DOHH2 (cell line): ENCODE measurements around the gene KHNYN.
A peak's percentile ranks its signal among the peaks of the same experiment; 100 is the strongest.
"Not testable (repeated sequence)": the region's sequence is repeated elsewhere in the genome, so short reads cannot be mapped to it uniquely, and the experiment has no call there.

Experiments used
- H3F3A ChIP-seq: fragments of 200-600 bp; sonication (generic), shearing (Covaris generic); 2 replicates; pipeline ENCODE4 v1.6.0; 2016; ENCODE audit warnings: antibody characterized with exemption, mild to moderate bottlenecking; ENCODE audit not compliant: control insufficient read depth, insufficient read depth
- H3K27ac ChIP-seq: fragments of 200-600 bp; sonication (generic); 2 replicates; pipeline ENCODE4 v1.5.1; 2014; ENCODE audit warnings: low read depth, mild to moderate bottlenecking, low read length, moderate library complexity
- H3K27me3 ChIP-seq: fragments of 200-600 bp; sonication (generic); 2 replicates; pipeline ENCODE4 v1.6.1; 2014; ENCODE audit warnings: mild to moderate bottlenecking, low read length, mixed read lengths; ENCODE audit not compliant: control insufficient read depth
- H3K36me3 ChIP-seq: fragments of 200-600 bp; sonication (generic); 2 replicates; pipeline ENCODE4 v1.6.1; 2014; ENCODE audit warnings: mild to moderate bottlenecking, low read length, moderate library complexity, mixed read lengths; ENCODE audit not compliant: control insufficient read depth
- H3K4me1 ChIP-seq: fragments of 200-600 bp; sonication (generic); 2 replicates; pipeline ENCODE4 v1.6.1; 2014; ENCODE audit warnings: mild to moderate bottlenecking, low read length, mixed read lengths; ENCODE audit not compliant: control insufficient read depth
- H3K4me2 ChIP-seq: fragments of 200-600 bp; sonication (generic); 2 replicates; pipeline ENCODE4 v1.6.0; 2014; ENCODE audit warnings: mild to moderate bottlenecking, low read length, moderate library complexity
- H3K4me3 ChIP-seq: fragments of 200-600 bp; sonication (generic); 2 replicates; pipeline ENCODE4 v1.5.1; 2014; ENCODE audit warnings: mild to moderate bottlenecking, low read length, mixed read lengths
- H3K79me2 ChIP-seq: fragments of 200-600 bp; sonication (generic); 2 replicates; pipeline ENCODE4 v1.6.1; 2014; ENCODE audit warnings: mild to moderate bottlenecking, low read length, mixed read lengths; ENCODE audit not compliant: control insufficient read depth
- H3K9me2 ChIP-seq: fragments of 200-600 bp; sonication (generic); replicated peaks from 2 replicates; pipeline ENCODE4 v1.6.1; 2014; ENCODE audit warnings: mild to moderate bottlenecking, low read length, mixed read lengths; ENCODE audit not compliant: control insufficient read depth
- H3K9me3 ChIP-seq: fragments of 200-600 bp; sonication (generic); 2 replicates; pipeline ENCODE4 v1.6.1; 2014; ENCODE audit warnings: antibody characterized with exemption, low read length, mixed read lengths; ENCODE audit not compliant: control insufficient read depth, insufficient read depth
- H4K20me1 ChIP-seq: fragments of 200-600 bp; sonication (generic); 2 replicates; pipeline ENCODE4 v1.6.0; 2014; ENCODE audit warnings: low read depth, mild to moderate bottlenecking, antibody characterized with exemption, low read length, moderate library complexity; ENCODE audit not compliant: control insufficient read depth, insufficient read depth
- CTCF ChIP-seq: fragments of 200-600 bp; sonication (generic); IDR thresholded peaks from one replicate; pipeline ENCODE4 v1.5.1; 2014; ENCODE audit warnings: antibody characterized with exemption, mild to moderate bottlenecking, low read depth, low read length; ENCODE audit not compliant: poor library complexity, severe bottlenecking
- EZH2phosphoT487 ChIP-seq: fragments of 200-600 bp; sonication (generic); IDR thresholded peaks from 2 replicates; pipeline ENCODE4 v1.6.1; 2017; ENCODE audit warnings: borderline replicate concordance, mild to moderate bottlenecking, antibody characterized with exemption, low read length, moderate library complexity, mixed read lengths

Gene KHNYN

GRCh38 chr14:24473211-24473610 is 43.5 kb downstream of the KHNYN start:
- no peaks in the 10 kb centered on the region for H3F3A ChIP-seq
- H3K79me2 ChIP-seq: no peaks in the 10 kb centered on the region
- H3K4me3 ChIP-seq: no peak overlapping the region
- no peak overlapping the region for H3K4me2 ChIP-seq
- H3K27ac ChIP-seq: no peak overlapping the region
- no peaks in the 10 kb centered on the region for H3K9me2 ChIP-seq
- no peaks in the 10 kb centered on the region for H3K27me3 ChIP-seq
- TF ChIP-seq CTCF (no peak), EZH2phosphoT487 (no peak)
- H3K36me3 ChIP-seq: no peaks in the 10 kb centered on the region
- H3K4me1 ChIP-seq: no peaks in the 10 kb centered on the region
- no peaks in the 10 kb centered on the region for H3K9me3 ChIP-seq
- H4K20me1 ChIP-seq: no peaks in the 10 kb centered on the region

- Histone ChIP-seq H3K36me3 (no peaks in the 10 kb centered on the region), H4K20me1 (no peaks in the 10 kb centered on the region), H3K27ac (no peak overlapping the region), H3K79me2 (no peaks in the 10 kb centered on the region), H3K9me3 (no peaks in the 10 kb centered on the region), H3K4me1 (no peaks in the 10 kb centered on the region), H3K4me3 (no peak overlapping the region), H3K4me2 (no peak overlapping the region), H3F3A (no peaks in the 10 kb centered on the region), H3K9me2 (no peaks in the 10 kb centered on the region), H3K27me3 (no peaks in the 10 kb centered on the region)
- no peak for TF ChIP-seq CTCF
- TF ChIP-seq EZH2phosphoT487: no peak
Measured at GRCh38 chr14:24475261-24475660, 45.5 kb downstream of the KHNYN start.

GRCh38 chr14:24479999-24480398 is 50.2 kb downstream of the KHNYN start:
- H3K27ac ChIP-seq, H3F3A ChIP-seq, H3K4me2 ChIP-seq: not testable (repeated sequence)

GRCh38 chr14:24481622-24482324 is 52.0 kb downstream of the KHNYN start:
- Histone ChIP-seq H3K9me2 (no peaks in the 10 kb centered on the region), H3K9me3 (no peaks in the 10 kb centered on the region), H3K79me2 (no peaks in the 10 kb centered on the region), H3K27ac (no peak overlapping the region), H3K4me2 (no peak overlapping the region), H3K27me3 (no peaks in the 10 kb centered on the region), H3K4me3 (no peak overlapping the region), H3K36me3 (no peaks in the 10 kb centered on the region), H3K4me1 (peaks cover 10% of the 10 kb centered on the region), H3F3A (no peaks in the 10 kb centered on the region), H4K20me1 (no peaks in the 10 kb centered on the region)
- TF ChIP-seq CTCF (peak; percentile 68), EZH2phosphoT487 (no peak)

More at GRCh38 chr14:24479999-24480398, 50.2 kb downstream of the KHNYN start:
- H3K4me3 ChIP-seq, H3K9me2 ChIP-seq, H3K79me2 ChIP-seq, H3K9me3 ChIP-seq, H4K20me1 ChIP-seq, H3K36me3 ChIP-seq, H3K27me3 ChIP-seq: not testable (repeated sequence)
- H3K4me1 ChIP-seq: peaks cover 10% of the 10 kb centered on the region

GRCh38 chr14:24482699-24483303 is 53.0 kb downstream of the KHNYN start:
- not testable (repeated sequence) for H4K20me1 ChIP-seq, H3K27me3 ChIP-seq, H3K27ac ChIP-seq, H3F3A ChIP-seq, H3K9me2 ChIP-seq, H3K9me3 ChIP-seq, H3K4me3 ChIP-seq, H3K4me2 ChIP-seq, H3K79me2 ChIP-seq, H3K36me3 ChIP-seq
- H3K4me1 ChIP-seq: peaks cover 10% of the 10 kb centered on the region
